Spleen (tissue), 11 donors: Measurements from ENCODE around the gene CACNA1H. TPM values are rescaled to one million over a fixed set of nuclear protein-coding genes. Genes with fewer than 3 reads are reported as not detected.

Experiments used
- DNase-seq: peaks from one replicate; pipeline ENCODE4 v3.0.0-alpha.2; 2020
- H3K27ac ChIP-seq, 8 donors: fragments of 200-600 bp; sonication (generic) in 7 of 8; 1 replicate in 4 of 8; 2 replicates in 4 of 8; pipeline versions ENCODE4 v1.5.0 to v1.8.0; 2016 to 2021; ENCODE audit warnings: inconsistent platforms in 4 of 8, mild to moderate bottlenecking in 4 of 8, moderate library complexity in 1 of 8
- H3K27me3 ChIP-seq, 7 donors: fragments of 200-600 bp; sonication (generic) in 6 of 7; replicated peaks in 1 of 7; 1 replicate in 4 of 7; 2 replicates in 3 of 7; pipeline versions ENCODE4 v1.5.0 to v1.8.0; 2016 to 2021; ENCODE audit warnings: inconsistent platforms in 3 of 7, mild to moderate bottlenecking in 1 of 7
- H3K36me3 ChIP-seq, 6 donors: fragments of 200-600 bp; sonication (generic) in 5 of 6; 1 replicate in 4 of 6; 2 replicates in 2 of 6; pipeline versions ENCODE4 v1.5.0 to v1.8.0; 2016 to 2021; ENCODE audit warnings: inconsistent platforms in 2 of 6
- H3K4me1 ChIP-seq, 6 donors: fragments of 200-600 bp; sonication (generic) in 5 of 6; 1 replicate in 3 of 6; 2 replicates in 3 of 6; pipeline versions ENCODE4 v1.5.0 to v1.8.0; 2016 to 2021; ENCODE audit warnings: inconsistent platforms in 3 of 6
- H3K4me3 ChIP-seq, 8 donors: fragments of 200-600 bp; sonication (generic) in 7 of 8; 1 replicate in 4 of 8; 2 replicates in 4 of 8; pipeline versions ENCODE4 v1.5.0 to v1.8.0; 2016 to 2021; ENCODE audit warnings: inconsistent platforms in 4 of 8, mild to moderate bottlenecking in 4 of 8, moderate library complexity in 2 of 8
- H3K9me3 ChIP-seq, 8 donors: fragments of 200-600 bp; sonication (generic) in 7 of 8; 1 replicate in 4 of 8; 2 replicates in 4 of 8; pipeline versions ENCODE4 v1.5.0 to v1.8.0; 2016 to 2021; ENCODE audit warnings: inconsistent platforms in 4 of 8
- CTCF ChIP-seq, 11 experiments: fragments of 200-600 bp in 7 of 11; fragments of 450-650 bp in 4 of 11; sonication (generic) in 4 of 11; IDR thresholded peaks in 8 of 11; conservative IDR thresholded peaks in 3 of 11; 1 replicate in 7 of 11; 2 replicates in 4 of 11; pipeline versions ENCODE4 v1.4.0 to v1.8.0; 2016 to 2021; ENCODE audit warnings: antibody characterized with exemption in 11 of 11, inconsistent platforms in 4 of 11, mild to moderate bottlenecking in 1 of 11
- POLR2A ChIP-seq, 3 donors: fragments of 450-650 bp; IDR thresholded peaks; one replicate each; pipeline ENCODE4 v1.5.1; 2017; ENCODE audit warnings: antibody characterized with exemption in 3 of 3, mild to moderate bottlenecking in 1 of 3
- POLR2AphosphoS5 ChIP-seq, 3 donors: sonication (generic); formaldehyde crosslinking; IDR thresholded peaks; one replicate each; pipeline ENCODE4 v1.5.1; 2017; ENCODE audit warnings: antibody characterized with exemption in 3 of 3
- WGBS, 5 donors: extraction: QIAGEN DNeasy Blood & Tissue Kit in 3 of 5; methylation state at CpG; one replicate each; pipeline versions ENCODE4 v1.1.5 to v1.1.7; 2013 to 2018; 5-methylcytosine and 5-hydroxymethylcytosine counted together
- intact Hi-C: fragments of 100-400 bp; cut with DNase I; formaldehyde crosslinking; loops from one replicate; pipeline ENCODE4 v1.15.0; 2023; ENCODE audit warnings: low total_unique reads
- polyA plus RNA-seq, 3 donors: library from polyadenylated mRNA; stranded (reverse); fragments of 200-250 nt; gene quantifications; one replicate each; pipeline ENCODE4 v1.2.1, GENCODE V29; 2013
- total RNA-seq, 7 donors: library from RNA; depleted of rRNA in 3 of 7; stranded (reverse); fragments of >200 nt in 3 of 7; fragmentation: NEBNext Ultra II Directional in 4 of 7; extraction: Animal tissue kit (Norgen Biotek cat#: 25700) in 4 of 7; gene quantifications; one replicate each; pipeline versions ENCODE4 v1.1.0 to v1.2.1, GENCODE V29; 2016 to 2021
- donor health status: healthy with polysubstance abuse.
- donor health status: DM: no; HTN: no; CAD: no; lungs with moderate emphysema.
- donor health status: DM: no; HTN: no; CAD: no.
- donor health status: Bipolar disorder and iron deficiency.
- donor health status: healthy.
- donor health status: DM: no; HTN: no; CAD: no.
- donor health status: DM: yes; HTN: yes; CAD: no.

Gene CACNA1H
- total and polyA plus RNA-seq, 10 donors = 0.33 to 2.1 (median 0.70) TPM

GRCh38 chr16:1135459-1135825, 17.5 kb upstream of the CACNA1H start:
- peaks cover 0 to 55% (median 9%) of the 10 kb centered on the region in 7 donors for H3K27me3 ChIP-seq
- no peak overlapping the region for H3K27ac ChIP-seq
- DNase-seq = no peak
- 79 to 91% (median 85%) methylated on average over 3 of the region's 3 CpGs for WGBS, 5 donors
- H3K4me1 ChIP-seq = no peaks in the 10 kb centered on the region
- no peaks in the 10 kb centered on the region for H3K36me3 ChIP-seq
- TF ChIP-seq POLR2A (IDR thresholded peaks at IDR 0.05) (no peak), POLR2AphosphoS5 (IDR thresholded peaks at IDR 0.05) (no peak), CTCF (IDR thresholded peaks at IDR 0.05 in 8 of 11, conservative IDR thresholded peaks at IDR 0.05 in 3 of 11) (no peak)
- H3K4me3 ChIP-seq = no peak overlapping the region
- H3K9me3 ChIP-seq = no peaks in the 10 kb centered on the region
- intact Hi-C loops = no loop called here

GRCh38 chr16:1137604-1138003, 15.3 kb upstream of the CACNA1H start:
- Histone ChIP-seq H3K4me3 (no peak overlapping the region), H3K36me3 (no peaks in the 10 kb centered on the region), H3K9me3 (no peaks in the 10 kb centered on the region), H3K27ac (no peak overlapping the region), H3K4me1 (no peaks in the 10 kb centered on the region), H3K27me3 (peaks cover 0 to 60% (median 24%) of the 10 kb centered on the region in 7 donors)
- intact Hi-C loops = no loop called here
- 80 to 87% (median 82%) methylated on average over 24 of the region's 24 CpGs for WGBS, 5 donors
- DNase-seq = no peak
- TF ChIP-seq POLR2A (IDR thresholded peaks at IDR 0.05) (no peak), CTCF (IDR thresholded peaks at IDR 0.05 in 8 of 11, conservative IDR thresholded peaks at IDR 0.05 in 3 of 11) (no peak), POLR2AphosphoS5 (IDR thresholded peaks at IDR 0.05) (no peak)

- no peaks in the 10 kb centered on the region for H3K36me3 ChIP-seq
- H3K4me1 ChIP-seq = no peaks in the 10 kb centered on the region
- intact Hi-C loops = no loop called here
- TF ChIP-seq CTCF (IDR thresholded peaks at IDR 0.05 in 8 of 11, conservative IDR thresholded peaks at IDR 0.05 in 3 of 11) (no peak), POLR2A (IDR thresholded peaks at IDR 0.05) (no peak), POLR2AphosphoS5 (IDR thresholded peaks at IDR 0.05) (no peak)
- WGBS, 5 donors = 75 to 81% (median 80%) methylated on average over 22 to 23 of the region's 23 CpGs
- H3K27me3 ChIP-seq = peaks cover 0 to 56% (median 13%) of the 10 kb centered on the region in 7 donors
- no peaks in the 10 kb centered on the region for H3K9me3 ChIP-seq
- H3K4me3 ChIP-seq = no peak overlapping the region
- no peak overlapping the region for H3K27ac ChIP-seq
- DNase-seq = no peak
Observed at GRCh38 chr16:1140582-1141162, 12.2 kb upstream of the CACNA1H start.

GRCh38 chr16:1141191-1141590, 11.7 kb upstream of the CACNA1H start:
- 27 to 70% (median 51%) methylated on average over 2 to 8 of the region's 8 CpGs for WGBS, 5 donors
- intact Hi-C loops = no loop called here
- no peak overlapping the region for H3K27ac ChIP-seq
- TF ChIP-seq POLR2AphosphoS5 (IDR thresholded peaks at IDR 0.05) (no peak), CTCF (IDR thresholded peaks at IDR 0.05 in 8 of 11, conservative IDR thresholded peaks at IDR 0.05 in 3 of 11) (no peak), POLR2A (IDR thresholded peaks at IDR 0.05) (no peak)
- no peaks in the 10 kb centered on the region for H3K9me3 ChIP-seq
- H3K27me3 ChIP-seq = peaks cover 0 to 61% (median 13%) of the 10 kb centered on the region in 7 donors
- DNase-seq = no peak
- H3K4me1 ChIP-seq = no peaks in the 10 kb centered on the region
- H3K36me3 ChIP-seq = no peaks in the 10 kb centered on the region
- H3K4me3 ChIP-seq = no peak overlapping the region
